Sigmoid colon (tissue), 7 donors: ENCODE results near the gene PON2. TPM values are rescaled to one million over a fixed set of nuclear protein-coding genes. Genes with fewer than 3 reads are reported as not detected.

ENCODE experiments used
- DNase-seq: peaks from one replicate; pipeline ENCODE4 v3.0.0-alpha.2; 2019
- H3K27ac ChIP-seq, 4 donors: fragments of 200-600 bp; sonication (generic); one replicate each; pipeline ENCODE4 v1.5.1; 2016 to 2019; ENCODE audit warnings: mild to moderate bottlenecking in 1 of 4
- H3K27me3 ChIP-seq, 3 donors: fragments of 200-600 bp; sonication (generic); one replicate each; pipeline ENCODE4 v1.5.1; 2019; ENCODE audit warnings: mild to moderate bottlenecking in 1 of 3
- H3K36me3 ChIP-seq, 4 donors: fragments of 200-600 bp; sonication (generic); one replicate each; pipeline ENCODE4 v1.5.1; 2016 to 2019
- H3K4me1 ChIP-seq, 4 donors: fragments of 200-600 bp; sonication (generic); one replicate each; pipeline ENCODE4 v1.5.1; 2017 to 2019
- H3K4me3 ChIP-seq, 4 donors: fragments of 200-600 bp; sonication (generic); one replicate each; pipeline ENCODE4 v1.5.1; 2017 to 2019; ENCODE audit warnings: mild to moderate bottlenecking in 2 of 4, moderate library complexity in 1 of 4
- H3K9me3 ChIP-seq, 4 donors: fragments of 200-600 bp in 3 of 4; sonication (generic) in 3 of 4; one replicate each; pipeline versions ENCODE4 v1.5.1 to v1.6.1; 2013 to 2019
- CTCF ChIP-seq, 4 experiments: fragments of 450-650 bp in 3 of 4; fragments of 200-600 bp in 1 of 4; IDR thresholded peaks; one replicate each; pipeline ENCODE4 v1.5.1; 2016 to 2019; ENCODE audit warnings: antibody characterized with exemption in 4 of 4, mild to moderate bottlenecking in 3 of 4, moderate library complexity in 2 of 4
- EP300 ChIP-seq, 4 donors: sonication (generic); formaldehyde crosslinking; IDR thresholded peaks; one replicate each; pipeline ENCODE4 v1.6.1; 2017; ENCODE audit warnings: antibody characterized with exemption in 4 of 4
- POLR2A ChIP-seq, 2 donors: fragments of 450-650 bp; IDR thresholded peaks; one replicate each; pipeline ENCODE4 v1.6.1; 2016; ENCODE audit warnings: antibody characterized with exemption in 2 of 2, mild to moderate bottlenecking in 2 of 2, moderate library complexity in 2 of 2
- POLR2AphosphoS5 ChIP-seq, 4 donors: sonication (generic); formaldehyde crosslinking; IDR thresholded peaks; one replicate each; pipeline ENCODE4 v1.6.1; 2017; ENCODE audit warnings: antibody characterized with exemption in 4 of 4
- WGBS, 2 donors: extraction: QIAGEN DNeasy Blood & Tissue Kit; methylation state at CpG; one replicate each; pipeline ENCODE4 v1.1.7; 2013; 5-methylcytosine and 5-hydroxymethylcytosine counted together
- intact Hi-C: fragments of 100-400 bp; cut with DNase I; formaldehyde crosslinking; loops from one replicate; pipeline ENCODE4 v1.15.1; 2023
- polyA plus RNA-seq, 3 donors: library from polyadenylated mRNA; stranded (reverse); fragments of 200-250 nt; gene quantifications; one replicate each; pipeline ENCODE4 v1.2.3, GENCODE V29; 2013
- total RNA-seq, 4 donors: library from RNA; depleted of rRNA; stranded (reverse); fragments of >200 nt; gene quantifications; one replicate each; pipeline ENCODE4 v1.1.0, GENCODE V29; 2016
- donor health status: healthy with polysubstance abuse.
- donor health status: Bipolar disorder and iron deficiency.
- donor health status: healthy.

The PON2 gene
- total and polyA plus RNA-seq, 7 donors = 37.2 to 103 (median 79.1) TPM

DNA sequence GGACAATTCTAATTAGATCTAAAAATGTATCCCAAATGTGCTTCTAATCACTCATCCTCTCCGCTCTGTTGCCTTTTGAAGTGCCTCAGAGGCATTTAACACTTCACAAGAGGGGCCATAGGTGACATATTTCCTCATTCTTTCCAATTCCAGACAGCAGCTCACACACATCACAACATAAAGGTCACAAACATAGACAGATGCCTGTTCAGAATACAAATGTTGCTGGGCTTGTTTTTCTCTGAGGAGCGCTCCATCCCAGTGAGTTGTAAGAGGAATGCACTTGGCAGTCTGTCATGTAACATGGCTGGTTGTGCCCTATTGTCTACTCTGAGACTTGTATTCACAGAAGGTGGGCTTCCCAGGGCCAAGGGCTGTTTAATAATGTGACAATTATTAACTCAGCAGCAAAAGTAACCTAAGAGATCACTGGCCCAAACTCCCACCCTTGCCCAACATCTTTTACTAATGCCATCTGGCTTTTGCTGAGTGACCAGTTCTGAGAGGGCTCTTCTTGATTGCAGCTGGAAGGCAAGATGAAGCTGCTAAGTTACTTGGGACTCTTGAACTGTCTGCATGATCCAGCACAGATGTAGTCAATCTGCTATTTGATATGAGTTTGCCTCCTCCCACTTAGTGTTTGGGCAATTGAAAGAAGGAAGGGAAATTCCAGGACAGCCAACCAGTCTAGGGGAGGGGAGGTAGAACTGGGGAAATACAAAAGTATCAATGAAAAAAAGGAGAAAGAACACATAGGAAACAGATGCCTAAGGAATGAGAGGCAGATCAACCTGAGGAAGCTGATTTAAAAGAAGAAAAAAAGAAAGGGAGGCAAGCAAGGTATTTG, 13.6 kb downstream of the PON2 start:
- intact Hi-C loops = no loop called here
- 87 to 96% methylated on average over 2 of the region's 2 CpGs for WGBS, 2 donors
- TF ChIP-seq POLR2A (IDR thresholded peaks at IDR 0.05) (no peak), POLR2AphosphoS5 (IDR thresholded peaks at IDR 0.05) (no peak), CTCF (IDR thresholded peaks at IDR 0.05) (no peak), EP300 (IDR thresholded peaks at IDR 0.05) (no peak)

GRCh38 chr7:95412075-95412474, 22.8 kb downstream of the PON2 start:
- DNase-seq = no peak
- 90 to 94% methylated on average over 4 of the region's 4 CpGs for WGBS, 2 donors
- no peaks in the 10 kb centered on the region for H3K9me3 ChIP-seq
- no peaks in the 10 kb centered on the region for H3K27me3 ChIP-seq
- no peak overlapping the region for H3K4me3 ChIP-seq
- no peak overlapping the region for H3K27ac ChIP-seq
- H3K4me1 ChIP-seq = peaks cover 0 to 11% (median 4%) of the 10 kb centered on the region in 4 donors
- TF ChIP-seq POLR2A (IDR thresholded peaks at IDR 0.05) = no peak
- TF ChIP-seq EP300 (IDR thresholded peaks at IDR 0.05) = no peak
- no peak for TF ChIP-seq POLR2AphosphoS5 (IDR thresholded peaks at IDR 0.05)
- TF ChIP-seq CTCF (IDR thresholded peaks at IDR 0.05) = no peak
- peaks cover 0 to 63% (median 3%) of the 10 kb centered on the region in 4 donors for H3K36me3 ChIP-seq
- intact Hi-C loops = no loop called here

More for the DNA sequence above, 13.6 kb downstream of the PON2 start:
- peaks cover 0 to 10% (median 3%) of the 10 kb centered on the region in 4 donors for H3K36me3 ChIP-seq
- H3K27ac ChIP-seq = no peak overlapping the region
- no peaks in the 10 kb centered on the region for H3K9me3 ChIP-seq
- H3K4me1 ChIP-seq = peaks cover 0 to 20% (median 7%) of the 10 kb centered on the region in 4 donors
- H3K4me3 ChIP-seq = no peak overlapping the region
- H3K27me3 ChIP-seq = no peaks in the 10 kb centered on the region
- no peak for DNase-seq

GRCh38 chr7:95411666-95412065, 23.2 kb downstream of the PON2 start:
- TF ChIP-seq EP300 (IDR thresholded peaks at IDR 0.05) (no peak), POLR2AphosphoS5 (IDR thresholded peaks at IDR 0.05) (no peak), POLR2A (IDR thresholded peaks at IDR 0.05) (no peak), CTCF (IDR thresholded peaks at IDR 0.05) (no peak)
- no peak for DNase-seq
- Histone ChIP-seq H3K4me3 (no peak overlapping the region), H3K4me1 (peaks cover 0 to 10% (median 4%) of the 10 kb centered on the region in 4 donors), H3K27ac (no peak overlapping the region), H3K36me3 (peaks cover 0 to 67% (median 3%) of the 10 kb centered on the region in 4 donors), H3K27me3 (no peaks in the 10 kb centered on the region), H3K9me3 (no peaks in the 10 kb centered on the region)
- intact Hi-C loops = no loop called here
- 77 to 88% methylated on average over 4 of the region's 4 CpGs for WGBS, 2 donors

GRCh38 chr7:95411036-95411435, 23.8 kb downstream of the PON2 start:
- peaks cover 0 to 72% (median 3%) of the 10 kb centered on the region in 4 donors for H3K36me3 ChIP-seq
- DNase-seq = no peak
- no peak overlapping the region for H3K4me3 ChIP-seq
- WGBS, 2 donors = 80 to 87% methylated on average over 3 of the region's 3 CpGs
- TF ChIP-seq POLR2A (IDR thresholded peaks at IDR 0.05) (no peak), CTCF (IDR thresholded peaks at IDR 0.05) (no peak), POLR2AphosphoS5 (IDR thresholded peaks at IDR 0.05) (no peak), EP300 (IDR thresholded peaks at IDR 0.05) (no peak)
- H3K27me3 ChIP-seq = no peaks in the 10 kb centered on the region
- peaks cover 0 to 4% (median 1%) of the 10 kb centered on the region in 4 donors for H3K4me1 ChIP-seq
- no peak overlapping the region for H3K27ac ChIP-seq
- no peaks in the 10 kb centered on the region for H3K9me3 ChIP-seq
- intact Hi-C loops = no loop called here
